ENCODE measurements around the gene MRPL44.

MRPL44 gene

GRCh38 chr2:224016963-224017362, 59.7 kb downstream of the MRPL44 start:
- no peak for DNase-seq (ENCODE audit: low read depth)
- no peak for TF ChIP-seq CTCF (IDR thresholded peaks at IDR 0.05; ENCODE audit: low read length, missing control alignments)
- no peak overlapping the region for H3K4me3 ChIP-seq (replicated peaks; ENCODE audit: low read depth, low read length)

All from fibroblast of pulmonary artery (primary cell).